ENCODE results near the gene BTN3A1. TPM values are rescaled to one million over a fixed set of nuclear protein-coding genes. Genes with fewer than 3 reads are reported as not detected.
"Not testable (repeated sequence)": the region's sequence is repeated elsewhere in the genome, so short reads cannot be mapped to it uniquely, and the experiment has no call there.

The BTN3A1 gene
- total RNA-seq, 1 donor from 2014 or later = 52.2 TPM

DNA sequence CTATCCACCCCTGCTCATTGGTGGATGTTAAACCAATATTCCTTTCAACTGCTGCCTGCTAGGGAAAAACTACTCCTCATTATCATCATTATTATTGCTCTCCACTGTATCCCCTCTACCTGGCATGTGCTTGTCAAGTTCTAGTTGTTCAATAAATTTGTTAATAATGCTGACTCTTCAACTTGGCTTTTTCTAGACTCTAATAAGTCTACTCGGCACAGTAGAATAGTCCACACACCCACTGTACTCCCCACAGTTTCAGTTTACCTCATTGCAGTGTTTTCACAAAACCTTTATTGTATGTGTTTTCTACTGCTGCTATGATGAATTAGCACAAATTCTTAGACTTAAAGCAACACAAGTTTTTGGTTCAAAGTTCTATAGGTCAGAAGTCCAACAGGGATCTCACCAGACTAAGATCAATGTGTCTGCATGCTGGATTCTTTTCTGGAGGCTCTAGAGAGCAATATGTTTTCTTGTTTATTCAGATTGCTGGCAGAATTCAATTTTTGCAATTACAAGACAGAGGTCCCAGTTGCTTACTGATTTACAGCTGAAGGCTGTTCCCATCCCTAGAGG lies 13.1 kb downstream of the BTN3A1 start:
- DNase-seq = no peak
- Histone ChIP-seq H3K4me1 (no peaks in the 10 kb centered on the region), H3K36me3 (peaks cover 24% of the 10 kb centered on the region), H3K9me3 (no peaks in the 10 kb centered on the region), H3K27me3 (no peaks in the 10 kb centered on the region), H3K4me3 (no peak overlapping the region), H3K27ac (no peak overlapping the region)
- ATAC-seq = no peak
- TF ChIP-seq, protein P1, sequence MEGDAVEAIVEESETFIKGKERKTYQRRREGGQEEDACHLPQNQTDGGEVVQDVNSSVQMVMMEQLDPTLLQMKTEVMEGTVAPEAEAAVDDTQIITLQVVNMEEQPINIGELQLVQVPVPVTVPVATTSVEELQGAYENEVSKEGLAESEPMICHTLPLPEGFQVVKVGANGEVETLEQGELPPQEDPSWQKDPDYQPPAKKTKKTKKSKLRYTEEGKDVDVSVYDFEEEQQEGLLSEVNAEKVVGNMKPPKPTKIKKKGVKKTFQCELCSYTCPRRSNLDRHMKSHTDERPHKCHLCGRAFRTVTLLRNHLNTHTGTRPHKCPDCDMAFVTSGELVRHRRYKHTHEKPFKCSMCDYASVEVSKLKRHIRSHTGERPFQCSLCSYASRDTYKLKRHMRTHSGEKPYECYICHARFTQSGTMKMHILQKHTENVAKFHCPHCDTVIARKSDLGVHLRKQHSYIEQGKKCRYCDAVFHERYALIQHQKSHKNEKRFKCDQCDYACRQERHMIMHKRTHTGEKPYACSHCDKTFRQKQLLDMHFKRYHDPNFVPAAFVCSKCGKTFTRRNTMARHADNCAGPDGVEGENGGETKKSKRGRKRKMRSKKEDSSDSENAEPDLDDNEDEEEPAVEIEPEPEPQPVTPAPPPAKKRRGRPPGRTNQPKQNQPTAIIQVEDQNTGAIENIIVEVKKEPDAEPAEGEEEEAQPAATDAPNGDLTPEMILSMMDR (IDR thresholded peaks at IDR 0.05) = no peak
- intact Hi-C loops (cut with DNase I) = no loop called here

DNA sequence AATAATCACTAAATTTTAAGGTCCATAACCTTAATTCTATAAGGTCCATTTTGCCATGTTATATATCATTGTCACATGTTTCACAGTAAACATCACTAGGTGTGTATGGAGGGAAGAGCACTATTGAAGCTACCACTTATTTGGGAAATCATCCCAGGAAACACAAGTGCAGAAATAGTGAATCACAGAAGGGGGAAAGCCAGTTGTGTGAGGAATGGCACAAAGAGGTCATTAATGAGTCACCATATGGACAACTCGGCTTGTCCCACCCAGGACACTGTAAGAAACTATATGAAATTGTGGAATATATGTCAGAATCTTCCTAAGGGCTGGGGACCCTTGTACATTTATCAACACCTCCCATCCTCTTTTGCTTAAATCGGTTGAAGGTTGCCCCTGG lies 13.7 kb downstream of the BTN3A1 start:
- H3K4me3 ChIP-seq = no peak overlapping the region
- DNase-seq = no peak
- intact Hi-C loops (cut with DNase I) = no loop called here
- H3K4me1 ChIP-seq = peaks cover 4% of the 10 kb centered on the region
- H3K36me3 ChIP-seq = peaks cover 19% of the 10 kb centered on the region
- ATAC-seq = no peak
- no peak overlapping the region for H3K27ac ChIP-seq
- no peaks in the 10 kb centered on the region for H3K27me3 ChIP-seq
- no peaks in the 10 kb centered on the region for H3K9me3 ChIP-seq
- TF ChIP-seq, protein P1 (IDR thresholded peaks at IDR 0.05) = no peak

DNA sequence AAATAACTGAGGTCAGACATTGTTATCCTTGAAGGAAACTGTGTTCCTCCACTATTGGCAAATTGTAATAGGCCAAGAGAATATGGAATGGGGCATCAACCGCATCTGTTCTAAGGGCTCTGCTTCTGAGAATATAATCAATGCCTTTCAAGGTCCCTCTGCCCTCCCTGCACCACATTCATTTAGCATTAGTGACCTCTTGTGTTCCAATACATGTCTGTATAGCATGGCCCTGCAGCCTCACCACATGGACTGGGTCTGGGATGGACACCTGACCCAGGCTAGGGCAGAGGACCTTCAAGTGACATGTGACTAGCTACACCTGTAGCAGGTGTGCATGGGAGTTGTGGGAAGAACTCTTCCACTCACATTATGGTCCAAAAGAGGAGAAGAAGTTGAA lies 14.2 kb downstream of the BTN3A1 start:
- Histone ChIP-seq H3K4me3 (no peak overlapping the region), H3K4me1 (peaks cover 6% of the 10 kb centered on the region), H3K9me3 (no peaks in the 10 kb centered on the region), H3K27me3 (no peaks in the 10 kb centered on the region), H3K27ac (no peak overlapping the region), H3K36me3 (peaks cover 14% of the 10 kb centered on the region)
- DNase-seq = no peak
- TF ChIP-seq, protein P1 (IDR thresholded peaks at IDR 0.05) = no peak
- ATAC-seq = no peak
- intact Hi-C loops (cut with DNase I) = no loop called here

DNA sequence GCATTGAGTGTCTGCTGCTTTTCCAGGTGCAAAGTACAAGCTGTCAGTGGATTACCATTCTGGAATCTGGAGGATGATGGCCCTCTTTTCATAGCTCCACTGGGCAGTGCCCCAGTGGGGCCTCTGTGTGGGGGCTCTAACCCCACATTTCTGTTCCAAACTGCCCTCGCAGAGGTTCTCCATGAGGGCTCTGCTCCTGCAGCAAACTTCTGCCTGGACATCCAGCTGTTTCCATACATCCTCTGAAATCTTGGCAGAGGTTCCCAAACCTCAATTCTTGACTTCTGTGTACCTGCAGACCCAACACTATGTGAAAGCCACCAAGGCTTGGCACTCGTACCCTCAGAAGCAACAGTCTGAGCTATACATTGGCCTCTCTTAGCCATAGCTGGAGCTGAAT lies 16.0 kb downstream of the BTN3A1 start:
- intact Hi-C loops (cut with DNase I); H3K36me3 ChIP-seq; ATAC-seq: not testable (repeated sequence)

DNA sequence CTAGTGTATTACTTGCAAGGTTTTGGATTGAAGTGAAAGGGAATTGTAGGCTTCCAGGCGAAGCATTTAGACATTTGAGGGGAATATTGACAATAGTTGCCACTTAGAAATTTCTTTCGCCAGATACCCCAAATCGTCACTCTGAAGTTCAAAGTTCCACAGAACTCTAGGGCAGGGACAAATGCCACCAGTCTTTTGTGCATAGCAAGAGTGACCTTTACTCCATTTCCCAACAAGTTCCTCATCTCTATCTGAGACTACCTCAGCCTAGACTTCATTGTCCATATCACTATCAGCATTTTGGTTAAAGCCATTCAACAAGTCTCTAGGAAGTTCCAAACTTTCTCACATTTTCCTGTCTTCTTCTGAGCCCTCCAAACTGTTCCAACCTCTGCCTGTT lies 16.7 kb downstream of the BTN3A1 start:
- H3K27me3 ChIP-seq; DNase-seq; H3K9me3 ChIP-seq; H3K4me3 ChIP-seq; intact Hi-C loops (cut with DNase I); ATAC-seq; H3K36me3 ChIP-seq; H3K27ac ChIP-seq: not testable (repeated sequence)
- peaks cover 12% of the 10 kb centered on the region for H3K4me1 ChIP-seq

More for the DNA sequence above, 16.0 kb downstream of the BTN3A1 start:
- peaks cover 12% of the 10 kb centered on the region for H3K4me1 ChIP-seq
- H3K27me3 ChIP-seq, H3K9me3 ChIP-seq, DNase-seq, H3K27ac ChIP-seq, H3K4me3 ChIP-seq: not testable (repeated sequence)

DNA sequence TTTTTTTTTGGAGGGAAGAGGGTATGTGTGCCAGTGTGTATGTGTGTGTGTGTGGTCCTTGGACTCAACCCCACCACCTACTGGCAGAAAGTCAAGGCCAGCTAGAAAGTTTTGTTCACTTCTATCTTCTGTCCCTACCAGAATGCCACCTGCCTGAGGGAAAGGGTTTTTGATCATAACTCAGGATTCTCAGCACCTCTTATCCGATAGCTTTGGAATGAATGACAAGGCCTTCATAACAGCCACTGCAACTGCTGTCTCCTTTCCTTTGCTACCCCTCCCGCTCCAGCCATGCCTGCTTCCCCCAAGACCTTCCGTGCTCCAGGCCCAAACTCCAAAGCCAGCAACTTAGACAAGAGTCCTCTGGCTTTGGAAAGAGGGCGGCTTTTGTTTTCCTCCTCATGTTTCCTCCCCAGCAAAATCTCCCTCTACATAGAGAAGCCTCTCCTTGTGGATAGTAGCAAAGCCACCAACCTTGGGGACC lies 18.7 kb downstream of the BTN3A1 start:
- Histone ChIP-seq H3K27me3 (no peaks in the 10 kb centered on the region), H3K9me3 (no peaks in the 10 kb centered on the region), H3K4me3 (peak overlapping the region; percentile 95), H3K27ac (peak overlapping the region; percentile 92), H3K36me3 (no peaks in the 10 kb centered on the region), H3K4me1 (peaks cover 12% of the 10 kb centered on the region)
- ATAC-seq (peak; percentile 34), DNase-seq (no peak)
- intact Hi-C loops (cut with DNase I) = no loop called here
- TF ChIP-seq, protein P1 (IDR thresholded peaks at IDR 0.05) = peak; percentile 41

Data from upper lobe of right lung (tissue), 1 donor.